Tibial nerve (tissue), 3 donors: ENCODE results near the gene C11orf97.

Source experiments
- POLR2A ChIP-seq, 2 donors: fragments of 450-650 bp; IDR thresholded peaks; one replicate each; pipeline ENCODE4 v1.6.1; 2017; ENCODE audit warnings: antibody characterized with exemption in 2 of 2, mild to moderate bottlenecking in 2 of 2, moderate library complexity in 2 of 2
- TF ChIP-seq, protein P1 (sequence below), 5 experiments: fragments of 200-600 bp in 3 of 5; fragments of 450-650 bp in 2 of 5; sonication (generic) in 3 of 5; IDR thresholded peaks; one replicate each; pipeline ENCODE4 v1.5.1; 2016 to 2019; ENCODE audit warnings: antibody characterized with exemption in 5 of 5, mild to moderate bottlenecking in 3 of 5, moderate library complexity in 2 of 5

DNA sequence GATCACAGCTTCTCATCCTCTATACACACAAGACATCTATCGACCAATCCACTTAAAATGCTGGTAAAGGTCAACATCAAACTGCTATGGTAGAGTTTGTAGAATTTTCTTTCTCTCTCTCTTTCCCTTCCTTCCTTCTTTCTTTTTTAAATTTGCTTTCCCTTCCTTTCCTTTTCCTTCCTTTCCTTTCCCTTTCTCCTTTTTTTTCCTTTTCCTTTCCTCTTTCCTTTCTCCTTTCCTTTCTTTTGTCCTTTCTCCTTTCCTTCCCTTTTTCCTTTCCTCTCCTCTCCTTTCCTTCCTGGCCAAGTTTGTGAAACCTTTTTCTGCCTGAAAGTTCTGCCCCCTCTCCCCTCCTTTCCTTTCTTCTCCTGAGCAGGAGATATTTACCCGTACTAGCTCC lies 3.1 kb downstream of the C11orf97 start:
- TF ChIP-seq, protein P1, sequence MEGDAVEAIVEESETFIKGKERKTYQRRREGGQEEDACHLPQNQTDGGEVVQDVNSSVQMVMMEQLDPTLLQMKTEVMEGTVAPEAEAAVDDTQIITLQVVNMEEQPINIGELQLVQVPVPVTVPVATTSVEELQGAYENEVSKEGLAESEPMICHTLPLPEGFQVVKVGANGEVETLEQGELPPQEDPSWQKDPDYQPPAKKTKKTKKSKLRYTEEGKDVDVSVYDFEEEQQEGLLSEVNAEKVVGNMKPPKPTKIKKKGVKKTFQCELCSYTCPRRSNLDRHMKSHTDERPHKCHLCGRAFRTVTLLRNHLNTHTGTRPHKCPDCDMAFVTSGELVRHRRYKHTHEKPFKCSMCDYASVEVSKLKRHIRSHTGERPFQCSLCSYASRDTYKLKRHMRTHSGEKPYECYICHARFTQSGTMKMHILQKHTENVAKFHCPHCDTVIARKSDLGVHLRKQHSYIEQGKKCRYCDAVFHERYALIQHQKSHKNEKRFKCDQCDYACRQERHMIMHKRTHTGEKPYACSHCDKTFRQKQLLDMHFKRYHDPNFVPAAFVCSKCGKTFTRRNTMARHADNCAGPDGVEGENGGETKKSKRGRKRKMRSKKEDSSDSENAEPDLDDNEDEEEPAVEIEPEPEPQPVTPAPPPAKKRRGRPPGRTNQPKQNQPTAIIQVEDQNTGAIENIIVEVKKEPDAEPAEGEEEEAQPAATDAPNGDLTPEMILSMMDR (IDR thresholded peaks at IDR 0.05): no peak
- no peak for TF ChIP-seq POLR2A (IDR thresholded peaks at IDR 0.05)
